Left ventricle myocardium inferior (tissue), 1 donor: ENCODE measurements around the gene ANGPTL2. TPM values are rescaled to one million over a fixed set of nuclear protein-coding genes. Genes with fewer than 3 reads are reported as not detected.

Source experiments
- DNase-seq: peaks from one replicate; pipeline ENCODE4 v3.0.0-alpha.2; 2020
- H3K27ac ChIP-seq: fragments of 200-600 bp; replicated peaks from 2 replicates; pipeline ENCODE4 v1.8.0; 2021
- H3K27me3 ChIP-seq: fragments of 200-600 bp; 2 replicates; pipeline ENCODE4 v1.8.0; 2021; ENCODE audit warnings: low read depth
- H3K36me3 ChIP-seq: fragments of 200-600 bp; 2 replicates; pipeline ENCODE4 v1.8.0; 2021
- H3K4me1 ChIP-seq: fragments of 200-600 bp; 2 replicates; pipeline ENCODE4 v1.8.0; 2021
- H3K4me3 ChIP-seq: fragments of 200-600 bp; 2 replicates; pipeline ENCODE4 v1.8.0; 2021; ENCODE audit warnings: mild to moderate bottlenecking, moderate library complexity
- H3K9me3 ChIP-seq: fragments of 200-600 bp; replicated peaks from 2 replicates; pipeline ENCODE4 v1.8.0; 2021
- CTCF ChIP-seq: fragments of 200-600 bp; IDR thresholded peaks from 2 replicates; pipeline ENCODE4 v1.8.0; 2021; ENCODE audit warnings: antibody characterized with exemption, mild to moderate bottlenecking, borderline replicate concordance
- intact Hi-C: fragments of 100-400 bp; cut with micrococcal nuclease; formaldehyde crosslinking; loops from one replicate; pipeline ENCODE4 v1.11.0; 2022
- total RNA-seq: library from RNA; stranded (reverse); fragmentation: NEBNext Ultra II Directional; extraction: Animal tissue kit (Norgen Biotek cat#: 25700); gene quantifications from one replicate; pipeline ENCODE4 v1.2.1, GENCODE V29; 2021
- donor health status: DM: no; HTN: yes; CAD: no; lungs with severe emphysema.

Gene ANGPTL2
- total RNA-seq, 1 donor from 2014 or later: 35.7 TPM

- intact Hi-C loops: no loop called here
- Histone ChIP-seq H3K27me3 (no peaks in the 10 kb centered on the region), H3K9me3 (no peaks in the 10 kb centered on the region), H3K4me1 (peaks cover 11% of the 10 kb centered on the region), H3K4me3 (no peak overlapping the region), H3K27ac (no peak overlapping the region), H3K36me3 (no peaks in the 10 kb centered on the region)
- no peak for TF ChIP-seq CTCF
- DNase-seq: no peak
Measured at GRCh38 chr9:127168756-127169574, 46.5 kb upstream of the ANGPTL2 start.

- Histone ChIP-seq H3K9me3 (no peaks in the 10 kb centered on the region), H3K4me3 (no peak overlapping the region), H3K27ac (no peak overlapping the region), H3K27me3 (no peaks in the 10 kb centered on the region), H3K36me3 (no peaks in the 10 kb centered on the region), H3K4me1 (peaks cover 23% of the 10 kb centered on the region)
- no peak for DNase-seq
- no peak for TF ChIP-seq CTCF
- intact Hi-C loops: no loop called here
Measured at GRCh38 chr9:127167560-127168326, 45.3 kb upstream of the ANGPTL2 start.

GRCh38 chr9:127166651-127167524 is 44.5 kb upstream of the ANGPTL2 start:
- Histone ChIP-seq H3K36me3 (no peaks in the 10 kb centered on the region), H3K27me3 (no peaks in the 10 kb centered on the region), H3K27ac (no peak overlapping the region), H3K9me3 (no peaks in the 10 kb centered on the region), H3K4me3 (no peak overlapping the region), H3K4me1 (peaks cover 30% of the 10 kb centered on the region)
- TF ChIP-seq CTCF: no peak
- no peak for DNase-seq
- intact Hi-C loops: no loop called here

- intact Hi-C loops: no loop called here
- Histone ChIP-seq H3K36me3 (no peaks in the 10 kb centered on the region), H3K4me3 (no peak overlapping the region)
Measured at GRCh38 chr9:127166111-127166510, 43.7 kb upstream of the ANGPTL2 start.

More at GRCh38 chr9:127166111-127166510, 43.7 kb upstream of the ANGPTL2 start:
- TF ChIP-seq CTCF: no peak
- Histone ChIP-seq H3K27ac (no peak overlapping the region), H3K27me3 (no peaks in the 10 kb centered on the region), H3K9me3 (no peaks in the 10 kb centered on the region), H3K4me1 (peaks cover 33% of the 10 kb centered on the region)
- DNase-seq: no peak
